PC-9 (cell line): ENCODE results near the gene TOPBP1.
"Not testable (repeated sequence)": the region's sequence is repeated elsewhere in the genome, so short reads cannot be mapped to it uniquely, and the experiment has no call there.

Experiments
- EZH2 ChIP-seq: fragments of 200-600 bp; sonication (generic); IDR thresholded peaks from 2 replicates; pipeline ENCODE4 v1.8.0; 2017; ENCODE audit warnings: antibody characterized with exemption, low read depth
- TF ChIP-seq, protein P1 (sequence below): fragments of 200-600 bp; sonication (generic); conservative IDR thresholded peaks from 2 replicates; pipeline ENCODE4 v1.6.1; 2017; ENCODE audit warnings: mixed run types, antibody characterized with exemption, mild to moderate bottlenecking, moderate library complexity

DNA sequence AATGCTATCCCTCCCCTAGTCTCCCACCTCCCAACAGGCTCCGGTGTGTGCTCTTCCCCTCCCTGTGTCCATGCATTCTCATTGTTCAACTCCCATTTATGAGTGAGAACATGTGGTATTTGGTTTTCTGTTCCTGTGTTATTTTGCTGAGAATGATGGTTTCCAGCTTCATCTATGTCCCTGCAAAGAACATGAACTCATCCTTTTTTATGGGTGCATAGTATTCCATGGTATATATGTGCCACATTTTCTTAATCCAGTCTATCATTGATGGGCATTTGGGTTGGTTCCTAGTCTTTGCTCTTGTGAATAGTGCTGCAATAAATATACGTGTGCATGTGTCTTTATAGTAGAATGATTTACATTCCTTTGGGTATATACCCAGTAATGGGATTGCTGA, 16.3 kb upstream of the TOPBP1 start:
- TF ChIP-seq, protein P1, sequence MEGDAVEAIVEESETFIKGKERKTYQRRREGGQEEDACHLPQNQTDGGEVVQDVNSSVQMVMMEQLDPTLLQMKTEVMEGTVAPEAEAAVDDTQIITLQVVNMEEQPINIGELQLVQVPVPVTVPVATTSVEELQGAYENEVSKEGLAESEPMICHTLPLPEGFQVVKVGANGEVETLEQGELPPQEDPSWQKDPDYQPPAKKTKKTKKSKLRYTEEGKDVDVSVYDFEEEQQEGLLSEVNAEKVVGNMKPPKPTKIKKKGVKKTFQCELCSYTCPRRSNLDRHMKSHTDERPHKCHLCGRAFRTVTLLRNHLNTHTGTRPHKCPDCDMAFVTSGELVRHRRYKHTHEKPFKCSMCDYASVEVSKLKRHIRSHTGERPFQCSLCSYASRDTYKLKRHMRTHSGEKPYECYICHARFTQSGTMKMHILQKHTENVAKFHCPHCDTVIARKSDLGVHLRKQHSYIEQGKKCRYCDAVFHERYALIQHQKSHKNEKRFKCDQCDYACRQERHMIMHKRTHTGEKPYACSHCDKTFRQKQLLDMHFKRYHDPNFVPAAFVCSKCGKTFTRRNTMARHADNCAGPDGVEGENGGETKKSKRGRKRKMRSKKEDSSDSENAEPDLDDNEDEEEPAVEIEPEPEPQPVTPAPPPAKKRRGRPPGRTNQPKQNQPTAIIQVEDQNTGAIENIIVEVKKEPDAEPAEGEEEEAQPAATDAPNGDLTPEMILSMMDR: not testable (repeated sequence)
- TF ChIP-seq EZH2: not testable (repeated sequence)
